ENCODE data around the gene CLPSL2. TPM values are rescaled to one million over a fixed set of nuclear protein-coding genes. Genes with fewer than 3 reads are reported as not detected.

Gene CLPSL2
- total RNA-seq, 1 donor from 2014 or later = not detected

- no peak for DNase-seq (ENCODE audit: low spot score)
Observed at GRCh38 chr6:35786272-35786671, 9.9 kb downstream of the CLPSL2 start.

GRCh38 chr6:35786810-35787209 is 10.4 kb downstream of the CLPSL2 start:
- DNase-seq (ENCODE audit: low spot score) = no peak

- no peak for DNase-seq (ENCODE audit: low spot score)
Observed at GRCh38 chr6:35787266-35788218, 11.1 kb downstream of the CLPSL2 start.

GRCh38 chr6:35788423-35788982 is 12.1 kb downstream of the CLPSL2 start:
- DNase-seq (ENCODE audit: low spot score) = no peak

- no peak for DNase-seq (ENCODE audit: low spot score)
Observed at GRCh38 chr6:35790683-35791082, 14.3 kb downstream of the CLPSL2 start.

- no peak for DNase-seq (ENCODE audit: low spot score)
Observed at GRCh38 chr6:35794536-35795452, 18.4 kb downstream of the CLPSL2 start.

GRCh38 chr6:35795453-35796071 is 19.2 kb downstream of the CLPSL2 start:
- no peak for DNase-seq (ENCODE audit: low spot score)

- DNase-seq (ENCODE audit: low spot score) = no peak
Observed at GRCh38 chr6:35796236-35796635, 19.8 kb downstream of the CLPSL2 start.

- no peak for DNase-seq (ENCODE audit: low spot score)
Observed at GRCh38 chr6:35797837-35798526, 21.6 kb downstream of the CLPSL2 start.

GRCh38 chr6:35798706-35799105 is 22.3 kb downstream of the CLPSL2 start:
- no peak for DNase-seq (ENCODE audit: low spot score)

- DNase-seq (ENCODE audit: low spot score) = no peak
Observed at GRCh38 chr6:35801148-35801547, 24.8 kb downstream of the CLPSL2 start.

GRCh38 chr6:35804996-35805736 is 28.8 kb downstream of the CLPSL2 start, which contains the start of gene LHFPL5:
LHFPL5 (plus strand) TSS chr6:35805352; CDS start chr6:35805671, 319 bp downstream.
- DNase-seq (ENCODE audit: low spot score) = no peak

- DNase-seq (ENCODE audit: low spot score) = no peak
Observed at GRCh38 chr6:35808688-35809087, 32.3 kb downstream of the CLPSL2 start.

GRCh38 chr6:35809809-35810208 is 33.4 kb downstream of the CLPSL2 start:
- DNase-seq (ENCODE audit: low spot score) = peak; percentile 5

- peak; percentile 85 for DNase-seq (ENCODE audit: low spot score)
Observed at GRCh38 chr6:35810971-35811698, 34.7 kb downstream of the CLPSL2 start.

- DNase-seq (ENCODE audit: low spot score) = no peak
Observed at GRCh38 chr6:35811699-35811995, 35.2 kb downstream of the CLPSL2 start.

- DNase-seq (ENCODE audit: low spot score) = no peak
Observed at GRCh38 chr6:35817515-35817914, 41.1 kb downstream of the CLPSL2 start.

- DNase-seq (ENCODE audit: low spot score) = no peak
Observed at GRCh38 chr6:35823601-35824000, 47.2 kb downstream of the CLPSL2 start.

- DNase-seq (ENCODE audit: low spot score) = no peak
Observed at GRCh38 chr6:35824552-35825192, 48.3 kb downstream of the CLPSL2 start.
